Activated CD4-positive, alpha-beta T cell treated with anti-CD3 and anti-CD28 coated beads, Interleukin-2, amount 50 U/mL, for 4 hours (primary cell): ENCODE measurements around the gene IL27RA.

ENCODE experiments used
- DNase-seq, 2 experiments: peaks; one replicate each; pipeline ENCODE4 v3.0.0-alpha.2; 2020

Gene IL27RA

DNA sequence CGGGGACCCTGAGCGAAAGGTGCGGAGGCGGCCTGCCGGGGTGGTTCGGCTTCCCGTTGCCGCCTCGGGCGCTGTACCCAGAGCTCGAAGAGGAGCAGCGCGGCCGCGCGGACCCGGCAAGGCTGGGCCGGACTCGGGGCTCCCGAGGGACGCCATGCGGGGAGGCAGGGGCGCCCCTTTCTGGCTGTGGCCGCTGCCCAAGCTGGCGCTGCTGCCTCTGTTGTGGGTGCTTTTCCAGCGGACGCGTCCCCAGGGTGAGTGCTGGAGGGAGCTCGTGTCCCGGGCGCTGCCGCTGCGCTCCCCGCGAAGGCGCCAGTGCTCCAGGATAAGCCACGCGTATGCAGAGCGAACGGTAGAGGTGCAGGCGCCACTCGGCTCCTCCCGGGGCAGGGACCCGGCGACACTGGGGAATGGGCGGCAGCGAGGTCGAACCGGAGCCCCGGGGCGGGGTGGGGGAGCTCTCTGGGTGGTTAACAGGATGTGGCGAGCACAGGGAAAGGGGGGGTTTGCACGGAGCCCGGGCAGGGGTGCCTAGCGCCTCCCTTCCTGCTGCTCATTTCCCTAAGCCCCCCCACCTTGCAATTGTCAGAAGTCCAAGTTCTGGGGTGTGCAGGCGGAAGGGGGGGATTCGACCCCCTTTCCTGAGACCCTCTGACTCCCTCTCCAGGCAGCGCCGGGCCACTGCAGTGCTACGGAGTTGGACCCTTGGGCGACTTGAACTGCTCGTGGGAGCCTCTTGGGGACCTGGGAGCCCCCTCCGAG, at the start of gene IL27RA:
Gene IL27RA (plus strand): TSS at position 44 of the 762 bp plus-strand sequence. CDS start 111 bp downstream, at position 155.
- peak; percentile 60 to 66 for DNase-seq

DNA sequence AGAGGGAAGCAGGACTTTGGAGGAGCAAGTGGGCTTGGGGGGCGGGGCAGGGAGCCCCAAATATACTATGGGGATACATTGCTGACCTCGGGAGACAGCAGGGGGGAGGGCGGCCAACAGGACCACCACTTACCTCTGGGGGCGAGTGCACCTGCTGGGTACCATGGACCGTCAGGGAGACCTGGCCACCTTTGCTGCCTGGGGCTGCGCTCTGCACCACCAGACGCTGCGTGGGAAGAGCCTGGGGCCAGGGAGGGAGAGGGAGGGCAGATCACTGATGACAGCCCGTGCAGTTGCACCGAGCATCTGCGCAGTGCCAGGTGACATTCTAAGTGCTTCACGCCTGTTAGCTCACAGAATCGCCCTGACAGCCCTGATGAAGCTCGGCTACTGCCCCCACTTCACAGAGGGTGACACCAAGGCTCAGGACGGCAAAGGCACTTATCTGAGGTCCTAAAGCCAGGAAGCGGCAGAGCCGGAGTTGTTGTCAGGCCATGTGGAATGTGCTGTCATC, 49.5 kb upstream of the IL27RA start:
- DNase-seq = no peak

DNA sequence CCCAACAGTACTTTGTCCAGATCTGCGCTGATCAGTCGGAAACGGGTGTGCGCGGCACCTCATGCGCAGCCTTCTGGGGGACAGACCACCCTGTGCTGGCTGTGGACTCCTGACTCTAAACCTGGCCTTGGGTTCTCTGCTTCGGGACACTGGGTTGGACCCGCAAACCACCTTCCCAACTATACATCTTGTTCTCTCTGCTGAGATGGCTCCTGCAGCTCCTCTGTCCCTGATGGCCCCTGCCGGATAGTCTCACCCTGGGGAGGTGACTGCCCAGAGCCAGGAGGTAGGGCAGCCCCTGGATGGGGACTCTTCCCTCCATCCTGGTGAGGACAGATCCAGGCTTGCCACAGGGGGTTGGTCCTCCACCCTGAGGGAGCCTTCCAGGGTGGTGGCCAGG, 48.8 kb upstream of the IL27RA start:
- no peak for DNase-seq

DNA sequence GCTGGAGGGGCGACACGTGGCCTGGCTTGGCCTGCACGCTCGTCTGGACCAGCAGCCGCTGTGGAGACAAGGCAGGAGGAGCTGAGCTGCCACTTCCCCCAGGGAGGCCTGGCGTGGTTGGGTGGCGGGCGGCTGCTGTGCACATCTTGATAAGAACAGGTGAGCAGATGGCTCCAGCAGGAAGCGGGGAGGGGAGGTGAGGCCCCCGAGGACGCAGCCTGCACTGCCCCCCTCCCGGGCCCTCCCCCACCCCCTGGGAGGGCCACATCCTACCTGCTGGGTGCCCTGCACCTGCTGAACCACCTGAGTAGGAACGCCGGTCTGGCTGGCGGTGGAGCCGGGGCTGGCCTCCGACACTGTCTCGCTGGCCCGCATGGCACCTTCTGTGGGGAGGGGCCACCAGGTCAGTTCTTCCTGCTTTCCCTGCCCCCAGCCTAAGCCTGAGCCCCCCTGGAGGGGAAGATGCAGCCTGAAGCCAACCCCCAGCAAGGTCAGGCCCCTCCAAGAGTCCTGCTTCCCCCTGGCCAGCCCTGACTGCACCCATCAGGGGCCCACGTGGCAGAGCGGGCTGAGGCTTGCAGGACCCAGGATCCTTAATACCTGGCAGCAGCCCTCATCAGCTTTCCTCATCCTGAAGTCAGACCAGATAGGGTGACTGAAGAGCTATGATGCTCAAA, 48.2 kb upstream of the IL27RA start:
- DNase-seq = peak in 1 of 2 experiments; percentile 28

DNA sequence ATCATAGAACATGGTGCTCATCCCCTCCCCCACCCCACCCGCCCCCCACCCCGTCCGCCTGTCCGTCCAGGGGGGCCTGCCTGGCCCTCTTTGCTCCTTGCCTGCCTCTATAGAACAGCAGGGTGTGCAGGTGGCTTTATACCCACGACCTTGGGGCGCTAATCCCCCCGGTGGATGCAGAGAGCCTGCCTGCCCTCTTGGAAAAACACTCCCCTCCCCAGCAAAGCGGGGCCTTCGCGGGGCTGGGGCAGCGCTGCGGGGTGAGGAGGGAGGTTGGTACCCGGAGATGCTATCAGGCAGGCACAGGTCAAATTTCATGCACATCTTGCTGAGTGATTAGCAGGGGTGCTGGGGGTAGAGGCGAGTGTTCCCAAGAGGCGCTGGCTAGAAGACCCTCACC, 47.4 kb upstream of the IL27RA start:
- no peak for DNase-seq

DNA sequence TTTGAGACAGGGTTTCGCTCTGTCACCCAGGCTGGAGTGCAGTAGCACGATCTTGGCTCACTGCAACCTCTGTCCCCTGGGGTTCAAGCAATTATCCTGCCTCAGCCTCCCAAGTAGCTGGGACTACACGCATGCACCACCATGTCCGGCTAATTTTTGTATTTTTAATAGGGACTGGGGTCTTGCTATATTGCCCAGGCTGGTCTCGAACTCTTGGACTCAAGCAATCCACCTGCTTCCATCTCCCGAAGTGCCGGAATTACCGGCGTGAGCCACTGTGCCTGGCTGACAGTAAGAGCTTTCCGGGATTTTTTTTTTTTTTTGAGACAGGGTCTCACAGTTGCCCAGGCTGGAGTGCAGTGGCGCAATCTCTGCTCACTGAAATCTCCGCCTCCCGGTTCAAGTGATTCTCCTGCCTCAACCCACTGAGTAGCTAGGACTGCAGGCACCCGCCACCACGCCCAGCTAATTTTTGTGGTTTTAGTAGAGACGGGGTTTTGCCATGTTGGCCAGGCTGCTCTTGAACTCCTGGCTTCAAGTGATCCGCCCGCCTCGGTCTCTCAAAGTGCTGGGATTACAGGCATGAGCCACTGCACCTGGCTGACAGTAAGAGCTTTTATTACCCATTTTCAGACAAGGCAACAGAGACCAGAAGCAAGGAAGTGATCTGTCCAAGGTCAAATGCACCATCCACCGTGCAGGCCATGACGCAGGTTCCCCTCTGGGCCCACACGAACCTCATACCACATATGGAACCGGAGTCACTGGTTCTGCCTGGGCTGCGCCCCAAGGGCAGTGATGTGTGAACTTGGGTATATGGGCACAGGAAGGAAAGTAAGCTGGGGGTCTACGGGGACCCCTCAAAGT, 46.5 kb upstream of the IL27RA start:
- no peak for DNase-seq

DNA sequence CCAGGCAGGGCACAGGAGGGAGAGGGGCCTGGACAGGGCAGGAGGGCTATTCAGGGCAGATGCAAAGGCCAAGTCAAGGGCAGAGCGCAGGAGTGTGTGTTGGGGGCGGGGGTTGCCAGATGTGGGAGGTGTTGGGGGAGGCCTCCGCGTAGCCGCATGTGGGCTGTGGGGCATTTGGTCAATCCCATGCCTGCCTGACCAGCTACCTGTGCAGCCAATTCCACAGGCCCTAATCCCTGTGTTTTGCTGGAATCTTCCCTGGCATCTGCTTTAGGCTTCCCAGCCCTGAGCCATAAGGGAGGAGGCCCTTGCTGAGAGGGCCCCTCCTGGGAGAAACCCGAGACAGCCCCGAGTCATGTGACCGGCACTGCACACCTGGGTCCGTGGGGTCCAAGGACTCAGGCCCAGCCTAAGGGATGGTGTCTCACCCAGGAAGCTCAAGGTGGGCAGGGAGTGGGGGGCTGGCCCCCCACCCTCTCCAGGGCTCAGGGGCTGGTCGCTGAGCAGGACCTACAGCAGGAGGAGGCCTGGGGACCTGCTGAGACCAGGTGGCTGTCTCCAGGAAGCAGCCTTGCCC, 45.7 kb upstream of the IL27RA start:
- DNase-seq = no peak

DNA sequence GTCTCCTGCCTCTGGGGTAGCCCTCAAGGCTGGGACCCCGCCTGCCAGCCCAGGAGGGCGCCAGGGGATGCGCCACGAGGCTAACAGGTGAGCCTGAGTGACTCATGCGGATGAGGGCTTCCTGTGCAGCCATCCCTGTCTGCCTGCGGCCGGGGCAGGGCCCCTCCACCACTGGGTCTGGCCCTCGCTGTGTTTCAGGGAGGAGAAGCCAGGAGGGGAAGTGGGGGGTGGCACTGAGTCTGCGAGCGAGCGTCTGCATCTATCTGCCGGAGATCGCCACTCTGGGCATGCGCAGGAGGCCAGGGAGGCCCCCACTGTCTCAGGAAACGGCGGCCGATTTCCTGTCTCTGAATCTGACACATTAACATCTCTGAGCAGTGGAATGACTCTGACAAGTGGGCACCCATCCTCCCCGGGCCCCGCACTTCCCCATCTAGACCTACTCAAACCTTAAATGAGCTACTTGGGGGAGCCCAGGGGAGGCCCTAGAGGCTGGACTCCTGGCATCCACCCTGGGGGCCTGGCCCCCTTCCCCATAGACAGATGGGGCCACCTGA, 45.1 kb upstream of the IL27RA start:
- peak; percentile 98 for DNase-seq

DNA sequence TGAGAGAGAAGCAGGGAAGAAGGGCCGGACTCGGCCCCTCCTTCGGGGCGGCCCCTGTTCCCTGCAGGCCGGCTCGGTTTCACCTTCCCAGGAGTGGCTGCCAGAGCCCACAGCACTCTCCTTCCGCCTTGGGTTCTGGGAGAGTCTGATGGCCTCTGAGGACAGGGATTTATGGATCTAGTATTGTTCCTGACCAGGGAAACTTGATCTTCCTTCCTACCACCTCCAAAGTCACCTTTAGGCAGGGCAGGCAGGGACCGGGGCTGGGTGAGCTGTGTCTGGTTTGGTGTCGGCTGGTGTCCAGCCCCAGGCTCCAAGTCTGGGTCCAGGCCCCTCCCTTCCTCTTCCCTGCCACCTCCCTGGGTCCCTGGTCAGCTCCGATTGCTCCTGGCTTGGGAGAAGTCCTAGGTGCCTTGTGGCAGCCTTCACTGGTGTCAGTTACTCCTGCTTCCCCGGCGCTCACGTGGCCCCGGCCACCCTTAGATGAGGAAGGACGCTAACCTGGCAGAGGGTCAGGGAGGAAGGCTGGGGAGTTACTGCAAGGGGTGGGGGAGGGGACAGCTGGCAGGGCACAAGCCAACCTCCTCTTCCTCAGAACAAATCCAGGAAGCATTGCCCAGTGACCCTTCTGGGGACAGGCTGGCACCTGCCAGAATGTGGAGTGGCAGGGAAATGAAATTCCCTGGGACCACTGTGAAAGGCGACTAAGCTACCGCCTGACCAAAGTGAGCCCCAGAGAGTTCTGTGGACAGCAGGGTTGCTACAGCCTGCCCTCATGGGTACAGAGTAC, 44.3 kb upstream of the IL27RA start:
- no peak for DNase-seq

DNA sequence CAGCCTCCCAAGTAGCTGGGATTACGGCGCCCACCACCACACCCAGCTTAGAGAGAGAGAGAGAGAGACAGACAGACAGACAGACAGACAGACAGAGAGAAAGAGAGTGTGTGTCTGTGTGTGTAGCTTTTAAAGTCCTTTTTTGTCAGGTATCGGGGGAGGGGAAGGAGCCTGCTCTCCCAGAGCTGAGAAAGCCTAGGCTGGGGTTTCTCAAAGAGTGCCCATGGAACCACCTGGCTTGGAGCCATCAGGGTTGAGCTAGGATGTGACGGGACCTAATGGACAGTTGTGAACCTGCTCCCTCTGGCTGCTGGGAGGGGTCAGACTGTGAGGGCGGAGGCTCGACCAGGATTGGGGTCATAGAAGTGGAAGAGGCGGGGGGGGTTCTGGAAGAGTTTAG, 42.1 kb upstream of the IL27RA start:
- no peak for DNase-seq

DNA sequence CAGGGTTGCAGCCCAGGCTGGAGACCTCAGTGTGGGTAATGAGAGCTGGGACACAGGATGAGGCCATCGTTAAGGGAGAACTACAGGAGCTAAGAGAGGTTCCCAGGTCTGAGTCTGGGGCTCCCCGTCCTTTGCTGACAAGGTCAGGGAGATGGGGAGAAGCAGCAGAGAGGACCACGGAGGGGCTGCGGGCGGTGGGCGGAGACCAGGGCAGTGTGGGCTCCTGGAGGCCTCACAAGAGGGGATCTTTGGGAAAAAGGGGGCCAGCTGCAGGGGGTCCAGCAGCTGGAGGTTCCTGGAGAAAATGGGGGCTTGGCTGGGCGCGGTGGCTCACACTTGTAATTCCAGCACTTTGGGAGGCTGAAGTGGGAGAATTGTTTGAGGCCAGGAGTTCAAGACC, 41.5 kb upstream of the IL27RA start:
- DNase-seq = no peak

DNA sequence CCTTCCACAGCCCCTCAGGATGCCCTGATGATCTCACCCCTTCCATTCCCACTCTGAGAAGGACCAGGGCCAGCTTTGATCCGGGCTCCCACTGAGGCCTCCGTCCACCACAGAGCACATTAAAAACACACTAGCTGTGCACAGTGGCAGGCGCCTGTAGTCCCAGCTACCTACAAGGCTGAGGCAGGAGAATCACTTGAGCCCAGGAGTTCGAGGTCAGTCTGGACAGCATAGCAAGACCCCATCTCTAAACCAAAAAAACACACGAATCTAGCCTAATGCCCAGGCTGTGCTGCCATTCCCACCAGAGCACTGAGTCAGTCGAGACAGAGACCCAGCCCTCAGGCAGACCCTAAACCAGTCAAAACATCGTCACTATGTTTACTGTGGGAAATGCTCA, 39.5 kb upstream of the IL27RA start:
- no peak for DNase-seq

DNA sequence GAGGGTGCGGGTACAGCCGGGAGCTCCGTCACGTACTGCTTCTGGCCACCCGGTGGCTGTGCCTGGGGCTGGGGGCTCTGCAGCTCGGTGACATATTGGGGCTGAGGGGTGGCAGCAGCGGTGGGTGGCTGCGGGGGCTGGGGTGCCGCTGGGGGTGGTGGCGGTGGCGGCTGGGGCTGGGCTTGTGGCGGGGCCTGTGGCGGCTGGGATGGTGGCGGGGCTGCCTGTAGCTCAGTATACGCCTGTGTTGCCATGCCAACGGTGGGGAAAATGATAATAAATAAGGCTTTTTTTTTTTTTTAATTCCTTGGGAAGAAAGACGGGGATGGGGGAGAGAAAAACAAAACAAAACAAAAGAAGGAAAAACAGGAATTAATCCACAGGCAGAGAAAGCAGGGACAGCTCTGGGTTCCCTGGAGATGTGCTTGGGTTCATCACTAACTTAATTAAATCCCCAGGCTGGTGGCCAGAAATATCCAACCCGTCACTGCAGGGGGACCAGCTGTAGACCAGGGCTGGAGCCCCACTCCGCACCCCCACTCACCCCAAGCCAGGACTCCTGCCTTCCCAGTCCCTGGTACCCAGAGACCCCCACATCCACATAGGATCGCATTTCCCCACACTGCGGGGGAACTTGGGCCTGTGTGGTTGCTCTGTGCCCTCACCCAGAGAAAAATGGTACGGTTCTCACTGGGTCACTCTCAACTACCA, 37.8 kb upstream of the IL27RA start:
- DNase-seq = no peak

DNA sequence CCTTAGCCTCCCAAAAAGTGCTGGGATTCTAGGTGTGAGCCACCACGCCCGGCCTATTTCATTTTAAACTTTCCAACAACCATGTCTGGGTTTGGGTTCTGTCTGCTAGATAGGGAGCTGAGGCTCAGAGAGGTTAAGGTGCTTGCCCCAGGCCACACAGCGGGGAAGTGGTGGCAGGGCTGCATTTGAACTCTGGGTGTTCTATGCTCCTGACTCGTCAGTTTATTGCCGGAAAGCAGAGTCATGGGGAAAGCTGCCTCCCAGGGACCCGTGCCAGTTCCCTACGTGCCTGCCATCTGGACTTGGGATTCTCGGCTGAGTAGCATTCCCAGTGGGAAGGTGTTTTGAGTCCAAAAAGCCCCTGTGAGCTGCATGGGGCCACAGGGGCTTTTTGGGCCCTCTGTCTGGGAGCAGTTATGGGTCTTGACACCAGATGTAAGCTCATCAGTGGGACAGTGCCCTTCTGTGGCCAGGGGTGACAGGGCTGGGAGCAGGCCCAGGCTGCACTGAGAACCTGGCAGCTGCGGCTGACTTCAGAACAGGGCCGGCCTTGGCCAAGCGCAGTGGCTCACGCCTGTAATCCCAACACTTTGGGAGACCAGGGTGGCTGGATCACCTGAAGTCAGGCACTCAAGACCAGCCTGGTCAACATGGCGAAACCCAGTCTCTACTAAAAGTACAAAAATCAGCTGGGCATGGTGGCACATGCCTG, 36.4 kb upstream of the IL27RA start:
- no peak for DNase-seq

DNA sequence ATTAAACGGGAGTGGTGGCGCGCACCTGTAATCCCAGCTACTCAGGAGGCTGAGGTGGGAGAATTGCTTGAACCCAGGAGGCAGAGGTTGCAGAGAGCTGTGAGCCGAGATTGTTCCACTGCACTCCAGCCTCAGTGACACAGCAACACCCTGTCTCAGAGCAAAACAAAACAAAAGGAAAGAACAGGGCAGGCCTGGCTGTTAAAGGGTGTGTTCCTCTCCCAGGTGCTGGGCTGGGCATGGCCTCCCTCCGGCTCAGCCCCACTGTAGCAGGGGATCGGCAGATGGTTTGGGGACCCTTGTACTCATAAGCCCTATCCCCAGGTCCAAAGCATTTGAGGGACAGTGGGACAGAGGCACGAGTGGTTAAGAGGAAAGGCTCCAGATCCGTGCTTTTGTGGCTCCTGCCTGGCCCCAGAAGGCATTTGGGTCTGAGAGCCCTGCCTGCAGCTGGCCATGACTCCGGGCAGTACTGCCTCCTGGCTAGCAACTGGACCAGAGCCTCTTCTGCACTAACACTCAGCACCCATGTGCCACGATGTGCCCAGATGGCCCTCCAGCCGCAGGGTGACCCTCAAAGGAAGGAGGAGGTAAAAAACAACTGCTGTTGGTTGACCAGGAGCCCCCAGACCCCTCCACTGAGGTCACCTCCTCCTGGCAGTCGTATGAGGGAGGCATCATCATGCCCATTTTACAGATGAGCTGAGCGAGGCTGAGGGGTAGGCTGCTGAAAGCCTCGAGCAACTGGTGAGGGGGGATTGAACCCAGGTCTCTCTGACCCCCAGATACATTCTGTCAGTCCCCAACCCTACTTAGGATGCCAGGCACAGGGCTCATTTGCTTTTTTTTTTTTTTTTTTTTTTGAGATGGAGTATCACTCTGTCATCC, 35.4 kb upstream of the IL27RA start:
- DNase-seq = no peak

DNA sequence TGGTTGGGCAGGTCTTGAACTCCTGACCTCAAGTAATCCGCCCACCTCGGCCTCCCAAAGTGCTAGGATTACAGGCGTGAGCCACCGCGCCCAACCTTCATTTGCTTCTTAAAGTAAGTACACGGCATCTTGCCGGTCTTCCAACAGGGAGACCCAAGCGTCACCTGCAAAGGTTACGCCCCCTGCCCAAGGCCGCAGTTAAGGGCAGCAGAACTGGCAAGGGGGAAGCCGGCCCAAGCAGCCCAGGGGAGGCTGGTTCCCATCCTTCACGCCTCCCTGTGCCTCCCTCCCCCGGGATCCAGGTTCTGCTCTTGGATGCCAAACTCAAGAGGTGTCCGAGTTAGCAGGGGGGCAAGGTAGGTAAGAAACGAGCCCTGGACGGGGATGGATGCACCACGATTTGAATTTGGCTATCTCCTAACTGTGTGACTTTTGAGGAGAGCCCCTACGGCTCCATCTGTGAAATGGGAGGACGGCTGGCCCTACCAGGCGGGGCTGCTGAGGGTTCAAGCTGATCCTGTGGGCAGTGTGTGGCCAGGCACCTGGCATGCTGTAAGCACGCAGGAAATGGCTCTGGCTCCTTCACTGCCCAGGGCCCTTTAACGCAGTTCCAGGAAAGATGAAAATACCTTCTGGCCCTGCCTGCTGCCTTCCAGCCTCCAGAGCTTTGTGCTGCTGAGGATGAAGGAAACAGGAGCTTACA, 34.5 kb upstream of the IL27RA start:
- DNase-seq = no peak

DNA sequence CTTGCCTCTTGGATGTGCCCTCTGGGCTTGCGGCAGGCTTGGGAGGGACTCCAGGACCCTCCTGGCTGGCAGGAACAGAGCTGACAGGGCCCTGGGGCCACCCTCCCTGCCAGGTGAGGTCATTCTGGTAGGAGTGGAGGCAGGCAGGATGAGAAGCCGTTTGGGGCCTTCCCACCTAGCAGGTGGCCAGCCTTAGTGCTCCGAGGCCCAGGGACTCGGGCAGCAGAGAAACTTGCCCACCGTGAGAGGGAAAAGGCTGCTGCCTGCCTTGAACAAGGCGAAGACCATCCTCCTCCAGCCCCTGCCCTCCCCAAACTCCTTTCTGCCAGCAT, 34.0 kb upstream of the IL27RA start:
- DNase-seq = no peak

DNA sequence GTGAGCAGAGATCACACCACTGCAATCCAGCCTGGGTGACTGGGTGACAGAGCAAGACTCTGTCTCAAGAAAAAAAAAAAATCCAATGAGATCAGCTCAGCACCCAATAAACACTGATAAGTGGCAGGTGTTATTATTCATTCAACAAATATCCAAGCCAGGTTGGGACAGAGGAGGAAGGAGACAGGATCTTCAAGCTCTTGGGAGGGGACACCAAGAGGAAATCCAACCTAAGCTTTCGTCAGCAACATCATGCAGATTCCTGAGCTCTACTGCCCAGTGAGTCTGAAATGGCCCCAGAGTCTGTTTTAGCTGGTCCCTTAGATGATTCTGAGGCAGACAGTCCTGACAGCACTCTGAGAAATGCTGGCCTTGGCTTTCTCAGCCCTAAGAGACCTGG, 33.1 kb upstream of the IL27RA start:
- no peak for DNase-seq

DNA sequence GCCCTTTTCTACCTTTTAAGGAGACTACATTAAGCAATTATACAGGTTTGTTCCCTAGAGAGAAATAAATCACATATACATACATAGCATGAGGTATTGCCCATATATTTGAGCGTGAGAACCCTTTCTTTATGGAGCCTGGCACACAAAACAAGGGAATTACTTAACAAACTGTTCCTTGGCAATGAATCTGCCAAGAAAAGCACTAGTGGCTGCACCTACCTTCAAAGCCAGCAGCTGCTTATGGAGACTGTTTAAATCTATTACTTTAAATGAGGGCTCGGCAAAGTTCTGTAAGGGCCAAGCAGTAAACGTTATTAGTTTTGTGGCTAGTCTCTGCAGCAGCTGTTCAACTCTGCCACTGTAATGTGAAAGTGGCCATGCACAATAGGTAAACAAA, 32.5 kb upstream of the IL27RA start:
- no peak for DNase-seq
